Smooth muscle cell (in vitro differentiated cells): ENCODE results near the gene STARD9. TPM values are rescaled to one million over a fixed set of nuclear protein-coding genes. Genes with fewer than 3 reads are reported as not detected.

Experiments
- DNase-seq: peaks from one replicate; lab custom pipeline; 2025; ENCODE audit not compliant: unreplicated experiment; lab: John Stamatoyannopoulos, UW
- H2AFZ ChIP-seq: fragments of 200-600 bp; sonication (generic); 2 replicates; pipeline ENCODE4 v1.6.0; 2016; ENCODE audit warnings: antibody characterized with exemption, low read depth, mild to moderate bottlenecking
- H3F3A ChIP-seq: fragments of 200-600 bp; sonication (generic); 2 replicates; pipeline ENCODE4 v1.6.0; 2017; ENCODE audit warnings: antibody characterized with exemption, low read depth
- H3K27ac ChIP-seq: fragments of 200-600 bp; sonication (generic); 2 replicates; pipeline ENCODE4 v1.5.1; 2016; ENCODE audit warnings: low read depth, mild to moderate bottlenecking
- H3K27me3 ChIP-seq: fragments of 200-600 bp; sonication (generic); 2 replicates; pipeline ENCODE4 v1.6.1; 2016; ENCODE audit warnings: low read depth, mild to moderate bottlenecking
- H3K36me3 ChIP-seq: fragments of 200-600 bp; sonication (generic); 2 replicates; pipeline ENCODE4 v1.5.1; 2016; ENCODE audit warnings: low read depth
- H3K4me1 ChIP-seq: fragments of 200-600 bp; sonication (generic); 2 replicates; pipeline ENCODE4 v1.5.1; 2016; ENCODE audit warnings: low read depth
- H3K4me2 ChIP-seq: fragments of 200-600 bp; sonication (generic); 2 replicates; pipeline ENCODE4 v1.6.0; 2016; ENCODE audit warnings: mild to moderate bottlenecking
- H3K4me3 ChIP-seq: fragments of 200-600 bp; sonication (generic); 2 replicates; pipeline ENCODE4 v1.5.1; 2016; ENCODE audit warnings: mild to moderate bottlenecking
- H3K79me2 ChIP-seq: fragments of 200-600 bp; sonication (generic); 2 replicates; pipeline ENCODE4 v1.6.0; 2016; ENCODE audit warnings: low read depth, mild to moderate bottlenecking
- H3K9ac ChIP-seq: fragments of 200-600 bp; sonication (generic); 2 replicates; pipeline ENCODE4 v1.6.0; 2016; ENCODE audit warnings: low read depth
- H3K9me3 ChIP-seq: fragments of 200-600 bp; sonication (generic); replicated peaks from 2 replicates; pipeline ENCODE4 v1.5.1; 2016; ENCODE audit warnings: low read depth
- H4K20me1 ChIP-seq: fragments of 200-600 bp; sonication (generic); 2 replicates; pipeline ENCODE4 v1.6.0; 2016; ENCODE audit warnings: low read depth
- CTCF ChIP-seq: fragments of 200-600 bp; sonication (generic); IDR thresholded peaks from 2 replicates; pipeline ENCODE4 v1.5.1; 2017; ENCODE audit warnings: borderline replicate concordance, mild to moderate bottlenecking, antibody characterized with exemption; ENCODE audit not compliant: insufficient read depth, poor library complexity, severe bottlenecking
- WGBS: methylation state at CpG from one replicate; pipeline ENCODE4 v1.1.7; 2016; ENCODE audit warnings: low lambda C conversion rate; 5-methylcytosine and 5-hydroxymethylcytosine counted together
- polyA plus RNA-seq: library from polyadenylated mRNA; unstranded; fragments of >200 nt; fragmentation: Nextera tagmentation; extraction: Ambion mirVana; gene quantifications from 2 replicates; pipeline ENCODE4 v1.2.1, GENCODE V29; 2016
- total RNA-seq: library from RNA; depleted of rRNA; stranded (reverse); fragments of >200 nt; gene quantifications from 2 replicates; pipeline ENCODE4 v1.2.3, GENCODE V29; 2014

Gene STARD9
- total and polyA plus RNA-seq, 2 experiments from 2014 or later = 1.6 to 6.3 TPM

DNA sequence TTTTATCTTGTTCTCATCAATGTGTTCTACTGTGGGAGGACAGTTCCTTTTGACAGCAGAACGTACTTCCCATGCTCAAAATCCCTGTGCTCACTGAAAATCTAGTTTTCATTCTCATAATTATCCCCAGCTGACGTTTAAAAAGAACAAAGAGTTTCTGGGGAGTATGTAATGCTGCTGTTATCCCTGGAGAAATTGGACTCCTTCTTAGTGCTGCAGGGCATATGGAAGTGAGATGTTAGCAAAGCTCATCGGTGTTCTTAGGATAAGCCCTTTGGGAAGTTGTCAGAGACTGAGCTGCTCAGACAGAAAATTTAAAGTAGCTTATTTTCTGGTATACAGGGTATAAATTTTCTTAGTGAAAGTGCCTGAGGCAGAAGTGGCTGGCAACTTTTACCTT, 95.0 kb downstream of the STARD9 start:
- Histone ChIP-seq H3K79me2 (no peaks in the 10 kb centered on the region), H3K9me3 (no peaks in the 10 kb centered on the region), H2AFZ (no peak overlapping the region), H3K27me3 (no peaks in the 10 kb centered on the region), H3F3A (no peaks in the 10 kb centered on the region), H3K9ac (no peak overlapping the region), H3K4me3 (no peak overlapping the region), H3K27ac (no peak overlapping the region), H4K20me1 (no peaks in the 10 kb centered on the region), H3K4me1 (no peaks in the 10 kb centered on the region), H3K4me2 (no peak overlapping the region), H3K36me3 (no peaks in the 10 kb centered on the region)
- 67% methylated on average over 3 of the region's 3 CpGs for WGBS
- TF ChIP-seq CTCF = no peak
- DNase-seq = no peak

GRCh38 chr15:42672444-42672843, 97.0 kb downstream of the STARD9 start:
- H2AFZ ChIP-seq = no peak overlapping the region
- 92% methylated on average over 4 of the region's 5 CpGs for WGBS

GRCh38 chr15:42674472-42674871, 99.1 kb downstream of the STARD9 start:
- H2AFZ ChIP-seq = no peak overlapping the region
- no peaks in the 10 kb centered on the region for H3K36me3 ChIP-seq
- no peaks in the 10 kb centered on the region for H3K4me1 ChIP-seq
- no peak overlapping the region for H3K9ac ChIP-seq
- H3F3A ChIP-seq = no peaks in the 10 kb centered on the region
- H4K20me1 ChIP-seq = no peaks in the 10 kb centered on the region
- H3K9me3 ChIP-seq = no peaks in the 10 kb centered on the region
- no peaks in the 10 kb centered on the region for H3K79me2 ChIP-seq
- WGBS = 97% methylated on average over 6 of the region's 6 CpGs
- H3K4me2 ChIP-seq = no peak overlapping the region
- no peak overlapping the region for H3K27ac ChIP-seq
- no peaks in the 10 kb centered on the region for H3K27me3 ChIP-seq
- no peak overlapping the region for H3K4me3 ChIP-seq
- no peak for TF ChIP-seq CTCF
- no peak for DNase-seq

More at GRCh38 chr15:42672444-42672843, 97.0 kb downstream of the STARD9 start:
- H4K20me1 ChIP-seq = no peaks in the 10 kb centered on the region
- H3K9me3 ChIP-seq = no peaks in the 10 kb centered on the region
- no peak overlapping the region for H3K27ac ChIP-seq
- no peak for DNase-seq
- H3K4me3 ChIP-seq = no peak overlapping the region
- no peaks in the 10 kb centered on the region for H3K27me3 ChIP-seq
- no peaks in the 10 kb centered on the region for H3K79me2 ChIP-seq
- H3F3A ChIP-seq = no peaks in the 10 kb centered on the region
- no peak overlapping the region for H3K4me2 ChIP-seq
- no peak for TF ChIP-seq CTCF
- H3K36me3 ChIP-seq = no peaks in the 10 kb centered on the region
- no peak overlapping the region for H3K9ac ChIP-seq
- no peaks in the 10 kb centered on the region for H3K4me1 ChIP-seq

DNA sequence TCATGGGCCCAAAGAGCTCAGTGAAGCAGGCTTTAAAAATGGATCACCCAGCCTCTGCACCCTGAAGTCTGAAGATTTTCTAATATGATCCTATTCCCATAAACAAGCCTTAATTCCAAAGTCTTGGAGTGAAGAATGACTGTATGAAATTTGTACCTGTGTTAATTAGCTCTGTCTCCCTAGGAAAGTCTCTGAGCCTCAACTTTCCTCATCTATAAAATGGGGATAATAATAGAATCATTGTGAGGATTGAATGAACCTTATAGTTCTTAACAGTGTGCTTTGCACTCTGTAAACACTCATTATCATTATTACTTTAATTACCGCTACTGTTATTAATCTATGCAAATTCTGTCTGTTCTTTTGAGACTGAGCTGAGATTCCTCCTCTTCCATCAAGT, 99.6 kb downstream of the STARD9 start:
- H3K36me3 ChIP-seq = no peaks in the 10 kb centered on the region
- H2AFZ ChIP-seq = no peak overlapping the region
- H3K9me3 ChIP-seq = no peaks in the 10 kb centered on the region
- no peaks in the 10 kb centered on the region for H3F3A ChIP-seq
- no peak overlapping the region for H3K9ac ChIP-seq
- H3K27ac ChIP-seq = no peak overlapping the region
- H3K4me3 ChIP-seq = no peak overlapping the region
- H3K4me1 ChIP-seq = no peaks in the 10 kb centered on the region
- H3K4me2 ChIP-seq = no peak overlapping the region
- no peaks in the 10 kb centered on the region for H3K27me3 ChIP-seq
- DNase-seq = no peak
- no peak for TF ChIP-seq CTCF
- H4K20me1 ChIP-seq = no peaks in the 10 kb centered on the region
- no peaks in the 10 kb centered on the region for H3K79me2 ChIP-seq
- WGBS = 97% methylated on average over 1 of the region's 1 CpG
